ENCODE results near the gene CRHR1. TPM values are rescaled to one million over a fixed set of nuclear protein-coding genes. Genes with fewer than 3 reads are reported as not detected.
"Not testable (repeated sequence)": the region's sequence is repeated elsewhere in the genome, so short reads cannot be mapped to it uniquely, and the experiment has no call there.

CRHR1 gene
- total and polyA plus RNA-seq, 10 donors: 0.22 TPM; not detected in 9

DNA sequence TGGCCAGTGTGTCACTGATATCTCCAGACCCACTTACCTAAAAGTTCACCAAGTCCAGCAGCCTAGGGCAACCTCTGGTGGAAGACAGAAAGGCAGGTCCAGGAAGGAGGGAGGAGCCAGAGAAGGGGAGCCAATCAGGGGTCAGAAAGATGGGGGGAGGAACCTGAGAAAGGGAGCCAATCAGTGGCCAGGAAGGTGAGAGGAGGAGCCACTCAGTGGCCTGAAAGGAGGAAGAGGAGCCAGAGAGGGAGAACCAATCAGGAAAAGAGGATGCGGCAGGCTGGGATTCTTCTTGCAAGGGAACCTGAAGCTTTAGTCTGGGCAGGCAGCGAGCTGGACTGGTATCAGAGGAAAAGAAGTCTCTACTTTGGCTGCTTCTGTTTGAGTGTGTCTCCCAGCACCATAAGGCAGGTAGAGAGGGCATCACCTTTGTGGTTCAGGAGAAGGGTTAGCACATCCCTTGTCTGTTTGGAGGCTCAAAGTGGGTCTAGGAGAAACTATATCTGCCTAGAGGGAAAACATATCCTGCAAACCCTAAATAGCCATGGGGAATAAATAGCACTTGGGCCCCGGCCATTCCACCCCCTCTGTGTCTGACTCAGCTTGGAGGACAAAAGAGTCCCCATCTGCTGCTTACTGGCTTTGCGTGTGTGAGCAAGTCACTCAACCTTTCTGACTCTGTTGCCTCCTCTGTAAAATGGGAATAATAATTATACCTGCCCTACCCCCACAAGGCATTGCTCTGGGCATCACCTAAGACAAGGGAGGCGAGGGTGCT, 43.4 kb upstream of the CRHR1 start:
- H3K4me1 ChIP-seq: no peaks in the 10 kb centered on the region
- no peak for TF ChIP-seq POLR2AphosphoS5 (IDR thresholded peaks at IDR 0.05)
- no peak for TF ChIP-seq POLR2A (IDR thresholded peaks at IDR 0.05)
- TF ChIP-seq, protein P1, sequence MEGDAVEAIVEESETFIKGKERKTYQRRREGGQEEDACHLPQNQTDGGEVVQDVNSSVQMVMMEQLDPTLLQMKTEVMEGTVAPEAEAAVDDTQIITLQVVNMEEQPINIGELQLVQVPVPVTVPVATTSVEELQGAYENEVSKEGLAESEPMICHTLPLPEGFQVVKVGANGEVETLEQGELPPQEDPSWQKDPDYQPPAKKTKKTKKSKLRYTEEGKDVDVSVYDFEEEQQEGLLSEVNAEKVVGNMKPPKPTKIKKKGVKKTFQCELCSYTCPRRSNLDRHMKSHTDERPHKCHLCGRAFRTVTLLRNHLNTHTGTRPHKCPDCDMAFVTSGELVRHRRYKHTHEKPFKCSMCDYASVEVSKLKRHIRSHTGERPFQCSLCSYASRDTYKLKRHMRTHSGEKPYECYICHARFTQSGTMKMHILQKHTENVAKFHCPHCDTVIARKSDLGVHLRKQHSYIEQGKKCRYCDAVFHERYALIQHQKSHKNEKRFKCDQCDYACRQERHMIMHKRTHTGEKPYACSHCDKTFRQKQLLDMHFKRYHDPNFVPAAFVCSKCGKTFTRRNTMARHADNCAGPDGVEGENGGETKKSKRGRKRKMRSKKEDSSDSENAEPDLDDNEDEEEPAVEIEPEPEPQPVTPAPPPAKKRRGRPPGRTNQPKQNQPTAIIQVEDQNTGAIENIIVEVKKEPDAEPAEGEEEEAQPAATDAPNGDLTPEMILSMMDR (IDR thresholded peaks at IDR 0.05 in 8 of 11, conservative IDR thresholded peaks at IDR 0.05 in 3 of 11): no peak
- H3K4me3 ChIP-seq: no peak overlapping the region
- H3K27me3 ChIP-seq (replicated peaks in 1 of 7): peaks cover 0 to 40% (median 0%) of the 10 kb centered on the region in 7 donors
- no peaks in the 10 kb centered on the region for H3K9me3 ChIP-seq
- H3K36me3 ChIP-seq: no peaks in the 10 kb centered on the region
- peak; percentile 13 for DNase-seq
- 55 to 71% (median 68%) methylated on average over 4 to 5 of the region's 5 CpGs for WGBS, 5 donors
- intact Hi-C loops (cut with DNase I; ENCODE audit: low total_unique reads): no loop called here
- H3K27ac ChIP-seq: no peak overlapping the region

DNA sequence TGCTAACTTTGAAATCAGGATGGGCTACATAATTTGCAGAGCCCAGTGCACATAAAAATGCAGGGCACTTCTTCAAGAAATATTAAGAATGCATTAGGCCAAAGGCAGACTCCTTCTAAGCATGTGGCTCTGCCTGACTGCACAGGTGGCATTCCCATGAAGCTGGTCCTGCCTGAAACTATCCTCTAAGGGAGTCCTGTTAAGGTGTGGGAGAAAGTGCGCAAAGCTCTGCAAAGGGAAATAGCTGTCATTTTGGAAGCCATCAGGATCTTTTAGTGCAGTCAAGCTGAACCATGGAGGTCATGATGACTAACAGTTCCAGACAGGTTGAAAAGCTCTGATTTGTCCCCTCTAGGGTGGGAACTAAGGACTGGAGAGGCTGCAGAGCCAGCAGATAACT, 41.9 kb upstream of the CRHR1 start:
- 85 to 96% (median 92%) methylated on average over 1 of the region's 1 CpG for WGBS, 5 donors
- Histone ChIP-seq H3K36me3 (no peaks in the 10 kb centered on the region), H3K4me3 (no peak overlapping the region), H3K9me3 (no peaks in the 10 kb centered on the region), H3K27ac (no peak overlapping the region), H3K27me3 (replicated peaks in 1 of 7) (peaks cover 0 to 50% (median 0%) of the 10 kb centered on the region in 7 donors), H3K4me1 (no peaks in the 10 kb centered on the region)
- TF ChIP-seq POLR2AphosphoS5 (IDR thresholded peaks at IDR 0.05) (no peak), POLR2A (IDR thresholded peaks at IDR 0.05) (no peak)
- TF ChIP-seq, protein P1 (IDR thresholded peaks at IDR 0.05 in 8 of 11, conservative IDR thresholded peaks at IDR 0.05 in 3 of 11): no peak
- no peak for DNase-seq
- intact Hi-C loops (cut with DNase I; ENCODE audit: low total_unique reads): no loop called here

DNA sequence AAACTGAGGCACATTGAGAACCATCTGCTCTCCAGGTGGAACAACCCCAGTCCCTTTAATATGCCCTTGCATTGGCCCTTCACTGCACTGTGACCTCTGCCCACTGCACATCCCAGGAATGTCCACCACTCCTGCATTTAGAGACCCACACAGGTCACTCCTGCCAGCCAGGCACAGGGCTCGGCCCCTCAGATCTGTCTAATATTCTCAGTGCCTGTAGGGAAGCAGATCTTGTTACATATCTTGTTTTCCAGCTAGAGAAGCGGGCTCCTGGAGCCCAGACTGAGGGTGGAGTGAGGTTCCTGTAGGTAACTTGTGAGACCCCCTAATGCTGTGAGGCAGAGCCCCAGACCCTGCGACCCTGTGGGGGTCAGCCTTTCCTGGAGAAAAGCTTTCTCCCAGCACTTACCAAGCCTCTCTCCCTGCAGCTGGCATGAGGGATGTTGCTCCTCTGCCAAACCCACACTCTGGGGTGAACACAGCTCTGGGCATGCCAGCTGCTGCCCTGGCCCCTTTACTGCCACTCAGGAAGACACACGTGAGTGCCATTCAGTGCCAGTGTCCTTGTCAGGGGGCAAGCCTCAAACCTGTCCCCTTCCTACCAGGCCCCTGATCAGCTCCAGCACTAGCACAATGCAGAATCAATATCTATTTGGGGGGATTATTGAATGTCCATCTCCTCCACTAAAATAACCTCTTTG, 40.3 kb upstream of the CRHR1 start:
- no peak overlapping the region for H3K27ac ChIP-seq
- H3K4me1 ChIP-seq: no peaks in the 10 kb centered on the region
- DNase-seq: peak; percentile 41
- no peaks in the 10 kb centered on the region for H3K9me3 ChIP-seq
- TF ChIP-seq POLR2AphosphoS5 (IDR thresholded peaks at IDR 0.05) (no peak), POLR2A (IDR thresholded peaks at IDR 0.05) (no peak)
- TF ChIP-seq, protein P1 (IDR thresholded peaks at IDR 0.05 in 8 of 11, conservative IDR thresholded peaks at IDR 0.05 in 3 of 11): no peak
- WGBS, 5 donors: 61 to 77% (median 72%) methylated on average over 3 to 4 of the region's 4 CpGs
- no peak overlapping the region for H3K4me3 ChIP-seq
- intact Hi-C loops (cut with DNase I; ENCODE audit: low total_unique reads): no loop called here
- H3K36me3 ChIP-seq: no peaks in the 10 kb centered on the region
- H3K27me3 ChIP-seq (replicated peaks in 1 of 7): peaks cover 0 to 56% (median 0%) of the 10 kb centered on the region in 7 donors

DNA sequence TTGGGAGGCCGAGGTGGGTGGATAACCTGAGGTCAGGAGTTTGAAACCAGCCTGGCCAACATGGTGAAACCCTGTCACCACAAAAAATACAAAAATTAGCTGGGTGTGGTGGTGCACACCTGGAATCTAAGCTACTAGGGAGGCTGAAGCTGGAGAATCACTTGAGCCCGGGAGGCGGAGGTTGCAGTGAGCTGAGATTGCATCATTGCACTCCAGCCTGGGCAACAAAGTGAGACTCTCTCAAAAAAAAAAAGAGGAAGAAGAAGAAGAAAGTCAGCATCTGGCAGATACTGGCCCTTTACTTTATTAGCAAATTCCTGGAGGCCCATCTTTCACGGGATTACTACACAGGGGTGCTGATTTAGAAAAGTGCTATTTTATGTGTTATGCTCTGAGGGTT, 39.3 kb upstream of the CRHR1 start:
- H3K9me3 ChIP-seq; H3K4me1 ChIP-seq; H3K27ac ChIP-seq; intact Hi-C loops (cut with DNase I; ENCODE audit: low total_unique reads); DNase-seq; H3K4me3 ChIP-seq; H3K36me3 ChIP-seq: not testable (repeated sequence)
- 64 to 82% (median 71%) methylated on average over 4 of the region's 4 CpGs for WGBS, 5 donors
- H3K27me3 ChIP-seq (replicated peaks in 1 of 7): peaks cover 0 to 62% (median 0%) of the 10 kb centered on the region in 7 donors

All from spleen (tissue), 11 donors.